ENCODE data around the gene PTPRH. TPM values are rescaled to one million over a fixed set of nuclear protein-coding genes. Genes with fewer than 3 reads are reported as not detected.

The PTPRH gene
- total RNA-seq, 1 donor from 2014 or later = 2.1 TPM

- DNase-seq (ENCODE audit: low read depth) = no peak
- TF ChIP-seq CTCF (IDR thresholded peaks at IDR 0.05; ENCODE audit: insufficient read depth, low read length, poor library complexity, severe bottlenecking) = no peak
- Histone ChIP-seq H3K36me3 (ENCODE audit: control insufficient read depth, insufficient read depth, low read length) (peaks cover 6% of the 10 kb centered on the region), H3K27me3 (ENCODE audit: control insufficient read depth, insufficient read depth, low read length) (no peaks in the 10 kb centered on the region), H3K4me3 (ENCODE audit: low read depth, low read length) (no peak overlapping the region)
These were observed 36.1 kb upstream of the PTPRH start for GRCh38 chr19:55245236-55245904.

GRCh38 chr19:55244004-55244680 lies 34.8 kb upstream of the PTPRH start:
- peaks cover 6% of the 10 kb centered on the region for H3K36me3 ChIP-seq (ENCODE audit: control insufficient read depth, insufficient read depth, low read length)
- H3K4me3 ChIP-seq (ENCODE audit: low read depth, low read length) = no peak overlapping the region
- DNase-seq (ENCODE audit: low read depth) = no peak
- no peaks in the 10 kb centered on the region for H3K27me3 ChIP-seq (ENCODE audit: control insufficient read depth, insufficient read depth, low read length)
- no peak for TF ChIP-seq CTCF (IDR thresholded peaks at IDR 0.05; ENCODE audit: insufficient read depth, low read length, poor library complexity, severe bottlenecking)

- TF ChIP-seq CTCF (IDR thresholded peaks at IDR 0.05; ENCODE audit: insufficient read depth, low read length, poor library complexity, severe bottlenecking) = no peak
- Histone ChIP-seq H3K36me3 (ENCODE audit: control insufficient read depth, insufficient read depth, low read length) (peaks cover 9% of the 10 kb centered on the region), H3K27me3 (ENCODE audit: control insufficient read depth, insufficient read depth, low read length) (no peaks in the 10 kb centered on the region), H3K4me3 (ENCODE audit: low read depth, low read length) (no peak overlapping the region)
- no peak for DNase-seq (ENCODE audit: low read depth)
These were observed 33.2 kb upstream of the PTPRH start for GRCh38 chr19:55242517-55242916.

- Histone ChIP-seq H3K36me3 (ENCODE audit: control insufficient read depth, insufficient read depth, low read length) (peaks cover 9% of the 10 kb centered on the region), H3K4me3 (ENCODE audit: low read depth, low read length) (no peak overlapping the region), H3K27me3 (ENCODE audit: control insufficient read depth, insufficient read depth, low read length) (no peaks in the 10 kb centered on the region)
- TF ChIP-seq CTCF (IDR thresholded peaks at IDR 0.05; ENCODE audit: insufficient read depth, low read length, poor library complexity, severe bottlenecking) = no peak
- no peak for DNase-seq (ENCODE audit: low read depth)
These were observed 32.7 kb upstream of the PTPRH start for GRCh38 chr19:55241935-55242464.

- no peak for TF ChIP-seq CTCF (IDR thresholded peaks at IDR 0.05; ENCODE audit: insufficient read depth, low read length, poor library complexity, severe bottlenecking)
- H3K36me3 ChIP-seq (ENCODE audit: control insufficient read depth, insufficient read depth, low read length) = peaks cover 12% of the 10 kb centered on the region
- no peak for DNase-seq (ENCODE audit: low read depth)
These were observed 32.0 kb upstream of the PTPRH start for GRCh38 chr19:55241143-55241934.

More at GRCh38 chr19:55241143-55241934, 32.0 kb upstream of the PTPRH start:
- Histone ChIP-seq H3K27me3 (ENCODE audit: control insufficient read depth, insufficient read depth, low read length) (no peaks in the 10 kb centered on the region), H3K4me3 (ENCODE audit: low read depth, low read length) (no peak overlapping the region)
